Left renal pelvis (tissue), 4 donors: ENCODE results near the gene SHKBP1. TPM values are rescaled to one million over a fixed set of nuclear protein-coding genes. Genes with fewer than 3 reads are reported as not detected.
"Not testable (repeated sequence)": the region's sequence is repeated elsewhere in the genome, so short reads cannot be mapped to it uniquely, and the experiment has no call there.

ENCODE experiments used
- DNase-seq, 4 donors: peaks; one replicate each; pipeline ENCODE4 v3.0.0-alpha.2; 2013; ENCODE audit warnings: low read depth in 4 of 4, low spot score in 3 of 4
- polyA plus RNA-seq, 4 donors: library from polyadenylated mRNA; unstranded; fragments of 120-200 nt; gene quantifications; one replicate each; pipeline ENCODE4 v1.2.1, GENCODE V29; 2013; ENCODE audit not compliant: insufficient read length in 4 of 4

The SHKBP1 gene
- polyA plus RNA-seq, 4 donors, result 22.2 to 52.9 (median 40.8) TPM

GRCh38 chr19:40584007-40584406 is 7.3 kb downstream of the SHKBP1 start:
- DNase-seq, result no peak

- DNase-seq, result no peak
Measured at GRCh38 chr19:40585241-40585981, 8.7 kb downstream of the SHKBP1 start.

DNA sequence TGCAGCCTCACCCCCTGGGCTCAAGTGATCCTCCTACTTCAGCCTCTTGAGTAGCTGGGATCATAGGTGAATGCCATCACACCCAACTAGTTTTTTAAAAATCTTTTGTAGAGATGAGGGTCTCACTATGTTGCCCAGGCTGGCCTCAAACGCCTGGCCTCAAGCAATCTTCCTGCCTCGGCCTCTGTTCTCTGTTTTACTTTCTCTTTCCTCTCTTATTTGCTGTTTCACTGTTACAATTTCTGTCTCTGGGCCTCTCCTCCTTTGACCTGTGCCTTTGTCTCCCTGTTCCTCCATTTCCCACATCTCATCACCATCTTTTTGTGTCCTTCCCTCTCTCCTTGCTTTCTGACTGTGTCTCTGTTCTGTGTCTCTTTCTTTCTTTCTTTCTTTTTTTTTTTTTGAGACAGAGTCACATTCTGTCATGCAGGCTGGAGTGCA is 9.3 kb downstream of the SHKBP1 start:
- no peak for DNase-seq

DNA sequence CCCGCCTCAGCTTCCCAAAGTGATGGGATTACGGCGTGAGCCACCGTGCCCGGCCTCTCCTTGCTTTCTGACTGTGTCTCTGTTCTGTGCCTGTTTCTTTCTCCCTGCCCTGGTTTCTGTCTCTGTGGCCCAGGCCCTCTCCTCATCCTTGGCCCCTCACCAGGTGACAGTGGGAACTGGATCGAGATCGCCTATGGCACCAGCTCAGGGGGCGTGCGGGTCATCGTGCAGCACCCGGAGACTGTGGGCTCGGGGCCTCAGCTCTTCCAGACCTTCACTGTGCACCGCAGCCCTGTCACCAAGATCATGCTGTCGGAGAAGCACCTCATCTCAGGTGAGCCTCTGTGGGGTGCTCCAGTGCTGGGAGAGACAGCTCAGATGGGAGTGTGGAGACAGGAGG is 9.9 kb downstream of the SHKBP1 start:
- DNase-seq, result no peak

DNA sequence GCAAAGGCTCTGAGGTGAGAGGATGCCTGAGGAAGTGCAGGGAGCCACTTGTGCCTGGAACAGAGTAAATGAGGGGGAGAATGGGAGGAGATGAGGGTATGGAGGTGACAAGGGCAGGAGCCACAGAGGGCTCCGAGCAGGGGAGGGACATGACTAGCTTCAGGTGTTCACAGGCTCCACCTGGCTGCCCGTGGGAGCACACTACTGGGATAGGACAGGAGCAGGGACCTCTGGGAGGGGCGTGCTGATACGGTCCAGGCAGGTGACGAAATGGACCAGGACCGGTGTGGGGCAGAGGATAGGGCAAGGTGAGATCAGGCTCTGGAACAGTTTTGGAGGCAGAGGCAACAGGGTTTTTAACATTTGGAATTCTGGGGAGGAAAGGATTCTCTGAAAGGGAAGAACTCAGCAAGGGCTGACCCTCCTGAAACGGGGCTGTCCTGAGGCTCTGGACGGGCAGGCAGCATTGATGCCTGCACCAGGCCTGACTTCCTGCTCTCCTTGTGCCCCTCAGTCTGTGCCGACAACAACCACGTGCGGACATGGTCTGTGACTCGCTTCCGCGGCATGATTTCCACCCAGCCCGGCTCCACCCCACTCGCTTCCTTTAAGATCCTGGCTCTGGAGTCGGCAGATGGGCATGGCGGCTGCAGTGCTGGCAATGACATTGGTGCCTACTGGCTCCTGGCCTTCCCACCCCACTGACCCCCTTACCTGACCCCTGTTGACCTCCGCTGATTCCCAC is 11.6 kb downstream of the SHKBP1 start:
- no peak for DNase-seq

DNA sequence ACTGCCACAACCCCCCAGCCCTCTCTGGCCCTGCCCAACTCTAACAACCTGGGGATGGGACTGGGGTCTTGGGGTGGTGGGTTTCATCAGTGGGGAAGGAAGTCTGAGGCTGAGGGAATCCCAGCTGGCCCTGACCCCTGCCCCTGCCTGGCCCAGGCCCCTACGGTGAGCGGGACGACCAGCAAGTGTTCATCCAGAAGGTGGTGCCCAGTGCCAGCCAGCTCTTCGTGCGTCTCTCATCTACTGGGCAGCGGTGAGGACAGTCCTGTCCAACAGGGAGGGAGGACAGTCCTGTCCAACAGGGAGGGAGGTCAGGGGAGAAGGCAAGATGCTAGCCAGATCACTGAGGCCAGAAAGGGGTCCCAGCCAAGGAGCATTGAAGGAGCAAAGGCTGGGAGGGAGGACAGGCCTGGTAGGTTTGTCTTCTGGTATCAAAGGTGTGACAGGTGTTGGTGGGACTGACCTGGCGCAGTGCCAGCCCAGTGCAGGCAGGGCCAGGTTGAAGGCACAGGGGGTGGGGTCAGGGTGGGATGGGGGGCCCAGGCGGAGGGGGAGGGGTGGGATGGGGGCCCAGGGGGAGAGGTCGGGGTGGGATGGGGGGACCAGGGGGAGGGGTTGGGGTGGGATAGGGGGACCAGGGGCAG is 12.4 kb downstream of the SHKBP1 start:
- no peak for DNase-seq

DNA sequence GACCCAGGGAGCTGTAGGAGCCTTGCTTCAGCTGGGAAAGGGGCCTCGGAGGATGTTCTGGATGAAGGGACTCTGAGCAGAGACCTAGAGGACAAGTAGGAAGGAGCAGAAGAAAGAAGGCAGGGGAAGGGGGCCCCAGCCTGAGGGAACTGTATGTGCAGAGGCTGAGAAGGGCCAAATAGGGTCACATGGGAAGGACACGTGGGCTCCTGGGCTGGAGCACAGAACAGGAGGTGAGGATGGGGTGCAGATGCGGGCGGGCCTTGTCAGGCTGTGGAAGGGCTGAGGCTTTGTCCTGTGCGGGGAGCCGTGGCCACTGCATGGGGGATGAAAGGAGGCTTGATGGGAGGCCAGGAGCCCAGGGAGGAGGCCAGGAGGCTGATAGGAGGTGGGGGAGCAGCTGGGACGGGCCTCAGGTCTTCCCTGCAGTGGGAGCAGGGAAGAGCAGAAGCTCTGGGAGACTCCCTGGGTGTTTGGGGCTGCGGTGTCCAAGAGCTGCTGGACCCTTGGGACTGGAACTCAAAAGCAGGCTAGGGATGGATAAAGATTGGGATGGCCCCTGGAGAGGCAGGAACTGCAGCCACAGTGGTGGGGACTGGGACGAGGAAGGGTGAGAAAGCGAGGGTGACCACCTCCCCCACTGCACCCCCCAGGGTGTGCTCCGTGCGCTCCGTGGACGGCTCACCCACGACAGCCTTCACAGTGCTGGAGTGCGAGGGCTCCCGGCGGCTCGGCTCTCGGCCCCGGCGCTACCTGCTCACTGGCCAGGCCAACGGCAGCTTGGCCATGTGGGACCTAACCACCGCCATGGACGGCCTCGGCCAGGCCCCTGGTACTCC is 13.1 kb downstream of the SHKBP1 start:
- no peak for DNase-seq

DNA sequence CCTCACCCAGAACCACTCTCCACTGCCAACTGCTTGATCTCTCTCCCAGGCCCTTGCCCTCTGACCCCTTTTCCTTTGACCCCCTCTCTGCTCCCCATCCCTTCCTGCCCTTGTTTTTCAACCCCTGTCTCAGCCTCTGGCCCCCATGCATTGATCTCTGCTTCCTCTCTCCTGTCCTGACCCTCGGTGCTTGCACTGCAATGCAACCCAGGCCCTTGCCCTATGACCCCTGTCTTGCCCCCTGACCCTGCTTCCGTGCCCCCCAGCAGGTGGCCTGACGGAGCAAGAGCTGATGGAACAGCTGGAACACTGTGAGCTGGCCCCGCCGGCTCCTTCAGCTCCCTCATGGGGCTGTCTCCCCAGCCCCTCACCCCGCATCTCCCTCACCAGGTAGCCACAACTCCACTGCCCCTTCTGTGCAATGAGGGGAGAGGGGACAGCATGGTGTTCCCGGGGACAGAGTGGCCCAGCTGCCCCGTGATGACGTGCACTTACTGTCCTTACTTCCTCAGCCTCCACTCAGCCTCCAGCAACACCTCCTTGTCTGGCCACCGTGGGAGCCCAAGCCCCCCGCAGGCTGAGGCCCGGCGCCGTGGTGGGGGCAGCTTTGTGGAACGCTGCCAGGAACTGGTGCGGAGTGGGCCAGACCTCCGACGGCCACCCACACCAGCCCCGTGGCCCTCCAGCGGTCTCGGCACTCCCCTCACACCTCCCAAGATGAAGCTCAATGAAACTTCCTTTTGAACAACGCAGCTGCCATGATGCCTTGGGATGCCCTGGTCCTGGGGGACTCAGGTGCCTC is 14.0 kb downstream of the SHKBP1 start:
- DNase-seq, result no peak

DNA sequence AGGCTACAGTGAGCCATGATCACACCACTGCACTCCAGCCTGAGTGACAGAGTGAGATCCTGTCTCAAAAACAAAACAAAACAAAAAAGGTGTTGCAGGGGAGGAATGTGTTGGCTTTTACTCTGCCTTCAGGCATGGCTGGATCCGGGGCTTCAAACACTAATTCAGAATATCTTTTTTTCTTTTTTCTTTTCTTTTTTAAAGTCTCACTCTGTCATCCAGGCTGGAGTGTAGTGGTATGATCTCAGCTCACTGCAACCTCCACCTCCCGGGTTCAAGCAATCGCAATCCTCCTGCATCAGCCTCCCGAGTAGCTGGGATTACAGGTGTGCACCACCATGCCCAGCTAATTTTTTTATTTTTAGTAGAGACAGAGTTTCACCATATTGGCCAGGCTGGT is 15.1 kb downstream of the SHKBP1 start:
- not testable (repeated sequence) for DNase-seq

- no peak for DNase-seq
Measured at GRCh38 chr19:40592170-40592569, 15.5 kb downstream of the SHKBP1 start.

- DNase-seq, result no peak
Measured at GRCh38 chr19:40594255-40594654, 17.6 kb downstream of the SHKBP1 start.

GRCh38 chr19:40594657-40595091 is 18.0 kb downstream of the SHKBP1 start:
- DNase-seq, result no peak

- no peak for DNase-seq
Measured at GRCh38 chr19:40596608-40597328, 20.1 kb downstream of the SHKBP1 start.

- no peak for DNase-seq
Measured at GRCh38 chr19:40597329-40597838, 20.7 kb downstream of the SHKBP1 start.

DNA sequence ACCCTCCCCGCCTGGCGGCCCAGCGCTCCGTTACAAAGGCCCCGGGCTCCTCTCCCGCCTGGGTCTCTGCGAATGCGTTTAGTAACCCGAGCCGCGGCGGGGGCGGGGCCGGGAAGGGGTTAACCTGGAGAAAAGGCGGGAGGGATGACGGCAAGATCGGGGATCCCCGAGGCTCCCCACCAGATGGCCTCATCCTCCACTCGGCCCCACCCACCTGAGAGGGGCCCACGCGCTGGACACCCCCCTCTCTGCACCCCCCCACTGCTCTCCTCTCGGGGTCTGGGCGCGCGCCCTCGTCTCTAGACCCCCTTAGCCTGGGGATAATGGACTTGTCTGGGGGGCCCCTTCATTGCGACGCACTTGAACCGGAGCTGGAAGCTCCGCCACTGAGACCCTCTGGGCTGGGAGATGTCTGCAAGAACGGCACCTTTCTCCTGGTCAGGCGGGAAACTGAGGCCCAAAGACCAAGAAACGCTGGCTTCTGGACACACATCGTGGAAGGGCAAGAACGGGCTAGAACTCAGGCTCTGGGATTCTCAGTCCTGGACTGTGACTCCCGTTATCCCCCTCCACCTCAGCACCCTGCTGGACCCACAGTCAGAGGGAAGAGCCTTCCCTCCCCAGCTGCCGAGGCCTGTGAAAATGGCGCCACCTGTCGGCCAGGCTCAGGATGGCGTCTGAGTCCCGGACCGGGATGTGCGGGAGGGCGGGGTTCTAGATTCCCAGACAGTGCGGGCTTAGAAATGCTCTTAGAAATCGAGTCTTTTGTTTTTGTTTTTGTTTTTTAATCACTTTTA is 21.6 kb downstream of the SHKBP1 start:
- DNase-seq, result peak in 3 of 4 donors; percentile 80 to 88 (median 87)

DNA sequence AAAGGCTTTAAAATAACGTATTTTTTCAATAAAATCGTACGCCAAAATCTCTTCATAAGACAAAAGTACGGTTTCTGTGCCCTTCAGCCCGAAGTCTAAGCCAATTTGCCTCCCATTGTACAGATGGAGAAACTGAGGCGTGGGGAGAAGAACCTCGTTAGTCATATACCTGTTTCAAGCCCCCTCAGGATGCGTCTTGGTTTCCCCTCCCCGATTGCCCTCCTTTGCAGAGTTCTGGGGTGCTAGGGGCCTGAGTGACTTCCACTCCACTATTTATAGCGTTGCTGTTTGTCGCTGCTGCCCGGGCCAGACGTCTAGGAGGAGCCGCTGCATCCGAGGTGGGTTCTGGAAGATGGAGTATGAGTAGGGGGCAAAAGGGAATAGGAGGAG is 22.2 kb downstream of the SHKBP1 start:
- DNase-seq, result no peak

DNA sequence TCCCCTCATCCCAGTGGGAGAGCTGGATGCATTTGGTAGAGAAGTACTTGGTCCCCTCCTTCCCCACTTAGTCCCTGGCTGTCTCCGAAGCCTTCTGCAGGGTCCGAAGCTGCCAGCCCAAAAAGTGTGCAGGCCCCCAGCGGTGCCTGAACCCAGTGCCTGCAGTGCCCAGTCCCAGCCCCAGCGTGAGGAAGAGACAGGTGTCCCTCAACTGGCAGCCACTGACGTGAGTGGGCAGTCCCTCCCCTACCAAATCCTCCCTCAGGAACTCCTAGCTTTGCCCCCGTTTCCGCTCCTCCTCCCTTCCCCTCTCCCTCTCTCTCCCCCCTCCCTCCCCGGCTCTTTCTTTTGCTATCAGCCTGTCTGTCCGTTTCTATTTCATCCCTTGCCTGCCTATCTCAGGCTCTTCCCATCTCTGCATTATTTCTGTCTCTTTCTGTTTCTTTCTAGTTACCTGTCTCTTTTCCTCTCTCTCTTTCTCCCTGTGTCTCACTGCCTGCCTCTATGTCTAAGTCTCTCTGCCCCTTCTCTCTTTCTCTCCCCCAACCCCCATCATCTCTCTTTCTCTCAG is 22.7 kb downstream of the SHKBP1 start:
- no peak for DNase-seq
